SK-N-SH (cell line): Measurements from ENCODE around the gene CSRP2. TPM values are rescaled to one million over a fixed set of nuclear protein-coding genes. Genes with fewer than 3 reads are reported as not detected.

Source experiments
- CTCF ChIA-PET: fragments of 300-600, 350-600 bp; formaldehyde crosslinking; extraction: SDS; loops from one replicate; lab custom pipeline; 2021; lab: Yijun Ruan, JAX
- POLR2A ChIA-PET: fragments of 350-600 bp; sonication (Branson Sonifier 250); formaldehyde crosslinking; extraction: SDS; loops from one replicate; lab custom pipeline; 2020; ENCODE audit warnings: antibody characterized with exemption, inconsistent platforms; lab: Yijun Ruan, JAX
- DNase-seq: peaks from one replicate; pipeline ENCODE4 v3.0.0; 2012
- H2AFZ ChIP-seq: fragments of 200-600 bp; sonication (generic); 2 replicates; pipeline ENCODE4 v1.8.1; 2016; ENCODE audit warnings: antibody characterized with exemption, mild to moderate bottlenecking, low read depth
- H3F3A ChIP-seq: fragments of 200-600 bp; sonication (generic); replicated peaks from 2 replicates; pipeline ENCODE3; 2016; ENCODE audit warnings: antibody characterized with exemption, mild to moderate bottlenecking; ENCODE audit not compliant: insufficient read depth
- H3K27ac ChIP-seq, 2 experiments: fragments of 200-500 bp in 1 of 2; fragments of 200-600 bp in 1 of 2; sonication (Bioruptor generic) in 1 of 2; sonication (generic), shearing (Covaris generic) in 1 of 2; 2 replicates each; pipeline versions ENCODE4 v1.5.1 to v1.6.1; 2014 to 2016; ENCODE audit warnings: low read depth in 2 of 2, inconsistent platforms in 1 of 2, low read length in 1 of 2, mild to moderate bottlenecking in 1 of 2, mixed read lengths in 1 of 2
- H3K27me3 ChIP-seq: fragments of 200-600 bp; sonication (generic), shearing (Covaris generic); 2 replicates; pipeline ENCODE4 v1.6.1; 2016; ENCODE audit warnings: mixed run types; ENCODE audit not compliant: insufficient read depth
- H3K36me3 ChIP-seq, 2 experiments: fragments of 200-500 bp in 1 of 2; fragments of 200-600 bp in 1 of 2; sonication (Bioruptor generic) in 1 of 2; sonication (generic) in 1 of 2; replicated peaks in 1 of 2; 2 replicates each; pipeline versions ENCODE3 to v1.5.1; 2014 to 2016; ENCODE audit warnings: low read length in 1 of 2, mild to moderate bottlenecking in 1 of 2; ENCODE audit not compliant: insufficient read depth in 2 of 2, control insufficient read depth in 1 of 2
- H3K4me1 ChIP-seq, 2 experiments: fragments of 200-500 bp in 1 of 2; fragments of 200-600 bp in 1 of 2; sonication (Bioruptor generic) in 1 of 2; sonication (generic), shearing (Covaris generic) in 1 of 2; 2 replicates each; pipeline versions ENCODE4 v1.5.1 to v1.6.1; 2014 to 2016; ENCODE audit warnings: low read depth in 1 of 2, low read length in 1 of 2, mixed run types in 1 of 2; ENCODE audit not compliant: insufficient read depth in 2 of 2, control insufficient read depth in 1 of 2
- H3K4me2 ChIP-seq: fragments of 200-600 bp; sonication (generic), shearing (Covaris generic); 2 replicates; pipeline ENCODE4 v1.6.1; 2017; ENCODE audit warnings: mixed run types
- H3K4me3 ChIP-seq, 2 experiments: fragments of 200-500 bp in 1 of 2; fragments of 200-600 bp in 1 of 2; sonication (Bioruptor generic) in 1 of 2; sonication (generic), shearing (Covaris generic) in 1 of 2; 2 replicates each; pipeline versions ENCODE4 v1.5.1 to v1.8.1; 2014 to 2016; ENCODE audit warnings: low read depth in 2 of 2, inconsistent platforms in 1 of 2, low read length in 1 of 2, mild to moderate bottlenecking in 1 of 2, mixed read lengths in 1 of 2, moderate library complexity in 1 of 2
- H3K79me2 ChIP-seq: fragments of 200-600 bp; sonication (generic); 2 replicates; pipeline ENCODE4 v1.8.1; 2017; ENCODE audit warnings: mild to moderate bottlenecking; ENCODE audit not compliant: insufficient read depth
- H3K9ac ChIP-seq: fragments of 200-600 bp; sonication (generic); 2 replicates; pipeline ENCODE4 v1.6.1; 2017; ENCODE audit warnings: mixed run types
- H3K9me2 ChIP-seq: fragments of 200-600 bp; sonication (generic); 2 replicates; pipeline ENCODE4 v1.6.1; 2017; ENCODE audit warnings: mixed run types
- H3K9me3 ChIP-seq: fragments of 200-600 bp; sonication (generic); 2 replicates; pipeline ENCODE4 v1.6.1; 2017; ENCODE audit warnings: mixed run types, mild to moderate bottlenecking, moderate library complexity
- H4K20me1 ChIP-seq: fragments of 200-600 bp; sonication (generic); 2 replicates; pipeline ENCODE4 v1.6.1; 2017; ENCODE audit warnings: mild to moderate bottlenecking, mixed run types; ENCODE audit not compliant: insufficient read depth
- CHD2 ChIP-seq: fragments of 150-350 bp; IDR thresholded peaks from 2 replicates; pipeline ENCODE4 v1.6.1; 2018; ENCODE audit warnings: low read length; ENCODE audit not compliant: partially characterized antibody
- IRF3 ChIP-seq: fragments of 150-350 bp; IDR thresholded peaks from 2 replicates; pipeline ENCODE4 v1.6.1; 2016; ENCODE audit warnings: mild to moderate bottlenecking, low read depth, low read length
- MXI1 ChIP-seq: IDR thresholded peaks from 2 replicates; pipeline ENCODE4 v1.6.1; 2012; ENCODE audit warnings: mild to moderate bottlenecking, low read depth, low read length, improper control_type of control experiment
- NRF1 ChIP-seq: IDR thresholded peaks from 2 replicates; pipeline ENCODE4 v1.6.1; 2012; ENCODE audit warnings: low read depth, mild to moderate bottlenecking, low read length
- PBX3 ChIP-seq: IDR thresholded peaks from 2 replicates; pipeline ENCODE4; 2012
- RCOR1 ChIP-seq: fragments of 150-350 bp; IDR thresholded peaks from 2 replicates; pipeline ENCODE4 v1.6.1; 2017; ENCODE audit warnings: antibody characterized with exemption, low read length
- SIN3A ChIP-seq: IDR thresholded peaks from 2 replicates; pipeline ENCODE4 v1.6.1; 2012; ENCODE audit warnings: low read depth, mild to moderate bottlenecking, low read length, moderate library complexity, borderline replicate concordance
- USF1 ChIP-seq: IDR thresholded peaks from 2 replicates; pipeline ENCODE4 v1.4.0; 2012; ENCODE audit warnings: low read depth, borderline replicate concordance
- USF2 ChIP-seq: fragments of 150-350 bp; IDR thresholded peaks from 2 replicates; pipeline ENCODE4 v1.6.1; 2017; ENCODE audit warnings: antibody characterized with exemption, low read length, low read depth, borderline replicate concordance
- ZBTB33 ChIP-seq: IDR thresholded peaks from 2 replicates; pipeline ENCODE4 v1.4.0; 2012; ENCODE audit warnings: low read depth, borderline replicate concordance
- polyA plus RNA-seq, 3 experiments: library from polyadenylated mRNA; depleted of rRNA; stranded (reverse); fragments of >200 nt; gene quantifications; 2 replicates each; pipeline ENCODE4 v1.2.3, GENCODE V29; 2012

The CSRP2 gene
- polyA plus RNA-seq, 1 of the 3 experiments (the other 2 are of a cell fraction) = 87.6 TPM

GRCh38 chr12:76881142-76881541 is 2.3 kb upstream of the CSRP2 start:
- Histone ChIP-seq H3F3A (no peaks in the 10 kb centered on the region), H3K36me3 (no peaks in the 10 kb centered on the region), H3K4me3 (no peak overlapping the region), H3K79me2 (peaks cover 22% of the 10 kb centered on the region), H3K9ac (no peak overlapping the region), H3K4me1 (peaks cover 3 to 18% of the 10 kb centered on the region in 2 experiments; a peak in 2 of 4 replicates), H2AFZ (no peak overlapping the region), H3K27ac (no peak overlapping the region), H3K4me2 (no peak overlapping the region), H4K20me1 (no peaks in the 10 kb centered on the region), H3K27me3 (no peaks in the 10 kb centered on the region), H3K9me2 (no peaks in the 10 kb centered on the region), H3K9me3 (no peaks in the 10 kb centered on the region)
- TF ChIP-seq USF2 (no peak), PBX3 (no peak), SIN3A (no peak), IRF3 (no peak), USF1 (no peak), CHD2 (no peak), ZBTB33 (no peak), RCOR1 (no peak), MXI1 (no peak), NRF1 (no peak)
- POLR2A ChIA-PET = no interaction called here
- CTCF ChIA-PET = interaction anchor here (3.5 kb wide), 1 partner anchor 130 kb away, joined by 20 read pairs; no protein-coding TSS in a partner anchor
- DNase-seq = no peak
